Spleen (tissue), 7 donors: ENCODE data around the gene MGAT5.

ENCODE experiments used
- POLR2A ChIP-seq, 3 donors: fragments of 450-650 bp; IDR thresholded peaks; one replicate each; pipeline ENCODE4 v1.5.1; 2017; ENCODE audit warnings: antibody characterized with exemption in 3 of 3, mild to moderate bottlenecking in 1 of 3
- POLR2AphosphoS5 ChIP-seq, 3 donors: sonication (generic); formaldehyde crosslinking; IDR thresholded peaks; one replicate each; pipeline ENCODE4 v1.5.1; 2017; ENCODE audit warnings: antibody characterized with exemption in 3 of 3
- TF ChIP-seq, protein P1 (sequence below), 11 experiments: fragments of 200-600 bp in 7 of 11; fragments of 450-650 bp in 4 of 11; sonication (generic) in 4 of 11; IDR thresholded peaks in 8 of 11; conservative IDR thresholded peaks in 3 of 11; 1 replicate in 7 of 11; 2 replicates in 4 of 11; pipeline versions ENCODE4 v1.4.0 to v1.8.0; 2016 to 2021; ENCODE audit warnings: antibody characterized with exemption in 11 of 11, inconsistent platforms in 4 of 11, mild to moderate bottlenecking in 1 of 11
- donor health status: DM: no; HTN: no; CAD: no; lungs with moderate emphysema.
- donor health status: DM: no; HTN: no; CAD: no.
- donor health status: DM: no; HTN: no; CAD: no.

DNA sequence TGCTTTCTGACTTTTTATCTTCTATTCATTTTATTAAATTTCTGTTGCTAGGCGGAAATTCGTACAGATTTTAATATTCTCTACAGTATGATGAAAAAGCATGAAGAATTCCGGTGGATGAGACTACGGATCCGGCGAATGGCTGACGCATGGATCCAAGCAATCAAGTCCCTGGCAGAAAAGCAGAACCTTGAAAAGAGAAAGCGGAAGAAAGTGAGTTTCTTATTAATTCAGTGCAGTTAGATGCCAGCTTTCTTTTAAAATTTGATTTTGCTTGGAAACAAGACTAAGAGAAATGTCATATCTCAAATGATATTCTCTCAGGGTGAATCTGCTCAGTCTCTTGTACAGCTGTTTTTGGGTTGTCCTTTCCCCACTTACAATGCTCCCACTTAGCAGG is 84.3 kb downstream of the MGAT5 start:
- TF ChIP-seq, protein P1, sequence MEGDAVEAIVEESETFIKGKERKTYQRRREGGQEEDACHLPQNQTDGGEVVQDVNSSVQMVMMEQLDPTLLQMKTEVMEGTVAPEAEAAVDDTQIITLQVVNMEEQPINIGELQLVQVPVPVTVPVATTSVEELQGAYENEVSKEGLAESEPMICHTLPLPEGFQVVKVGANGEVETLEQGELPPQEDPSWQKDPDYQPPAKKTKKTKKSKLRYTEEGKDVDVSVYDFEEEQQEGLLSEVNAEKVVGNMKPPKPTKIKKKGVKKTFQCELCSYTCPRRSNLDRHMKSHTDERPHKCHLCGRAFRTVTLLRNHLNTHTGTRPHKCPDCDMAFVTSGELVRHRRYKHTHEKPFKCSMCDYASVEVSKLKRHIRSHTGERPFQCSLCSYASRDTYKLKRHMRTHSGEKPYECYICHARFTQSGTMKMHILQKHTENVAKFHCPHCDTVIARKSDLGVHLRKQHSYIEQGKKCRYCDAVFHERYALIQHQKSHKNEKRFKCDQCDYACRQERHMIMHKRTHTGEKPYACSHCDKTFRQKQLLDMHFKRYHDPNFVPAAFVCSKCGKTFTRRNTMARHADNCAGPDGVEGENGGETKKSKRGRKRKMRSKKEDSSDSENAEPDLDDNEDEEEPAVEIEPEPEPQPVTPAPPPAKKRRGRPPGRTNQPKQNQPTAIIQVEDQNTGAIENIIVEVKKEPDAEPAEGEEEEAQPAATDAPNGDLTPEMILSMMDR (IDR thresholded peaks at IDR 0.05 in 8 of 11, conservative IDR thresholded peaks at IDR 0.05 in 3 of 11) = no peak
- no peak for TF ChIP-seq POLR2A (IDR thresholded peaks at IDR 0.05)
- TF ChIP-seq POLR2AphosphoS5 (IDR thresholded peaks at IDR 0.05) = no peak
